Lung (tissue), 12 donors: Measurements from ENCODE around the gene PCCB. TPM values are rescaled to one million over a fixed set of nuclear protein-coding genes. Genes with fewer than 3 reads are reported as not detected.

Source experiments
- ATAC-seq: fragments of 200-7000 bp; cut with Tn5 transposase; one replicate; pipeline ENCODE4 v1.9.1; 2020; ENCODE audit warnings: moderate number of reproducible peaks; ENCODE audit not compliant: insufficient read depth, low FRiP score
- DNase-seq, 3 donors: peaks; one replicate each; pipeline ENCODE4 v3.0.0-alpha.2; 2013 to 2017
- H3K27ac ChIP-seq, 2 donors: one replicate each; pipeline ENCODE4 v1.5.1; 2013; ENCODE audit warnings: mild to moderate bottlenecking in 2 of 2, moderate library complexity in 2 of 2, control low read depth in 1 of 2, inconsistent platforms in 1 of 2, low read depth in 1 of 2, low read length in 1 of 2
- H3K27me3 ChIP-seq, 3 donors: one replicate each; pipeline ENCODE4 v1.5.1; 2013; ENCODE audit warnings: low read length in 2 of 3; ENCODE audit not compliant: control insufficient read depth in 3 of 3, insufficient read depth in 3 of 3
- H3K36me3 ChIP-seq, 4 donors: one replicate each; pipeline ENCODE4 v1.5.1; 2013; ENCODE audit warnings: low read length in 4 of 4, mild to moderate bottlenecking in 1 of 4, moderate library complexity in 1 of 4; ENCODE audit not compliant: control insufficient read depth in 4 of 4, insufficient read depth in 4 of 4
- H3K4me1 ChIP-seq, 5 donors: one replicate each; pipeline ENCODE4 v1.5.1; 2013; ENCODE audit warnings: low read length in 5 of 5, mild to moderate bottlenecking in 2 of 5, moderate library complexity in 1 of 5; ENCODE audit not compliant: control insufficient read depth in 5 of 5, insufficient read depth in 5 of 5
- H3K4me3 ChIP-seq: one replicate; pipeline ENCODE4 v1.5.1; 2013; ENCODE audit warnings: mild to moderate bottlenecking, control low read depth, moderate library complexity
- H3K9ac ChIP-seq, 2 donors: one replicate each; pipeline ENCODE4 v1.5.1; 2013; ENCODE audit warnings: low read length in 2 of 2, control low read depth in 1 of 2; ENCODE audit not compliant: insufficient read depth in 1 of 2
- H3K9me3 ChIP-seq, 4 donors: one replicate each; pipeline ENCODE4 v1.5.1; 2013; ENCODE audit warnings: low read length in 3 of 4, mild to moderate bottlenecking in 1 of 4, moderate library complexity in 1 of 4; ENCODE audit not compliant: control insufficient read depth in 4 of 4, insufficient read depth in 3 of 4
- WGBS, 2 donors: extraction: QIAGEN DNeasy Blood & Tissue Kit; methylation state at CpG; one replicate each; pipeline ENCODE4 v1.1.7; 2013; 5-methylcytosine and 5-hydroxymethylcytosine counted together
- polyA plus RNA-seq, 2 donors: library from polyadenylated mRNA; stranded (reverse); fragments of 200-250 nt; gene quantifications; one replicate each; pipeline ENCODE4 v1.2.1, GENCODE V29; 2013
- total RNA-seq, 2 donors: library from RNA; depleted of rRNA in 1 of 2; stranded (reverse); fragments of >200 nt in 1 of 2; gene quantifications; one replicate each; pipeline ENCODE4 v1.2.1, GENCODE V29; 2014 to 2021
- TF ChIP-seq, protein P1 (sequence below): IDR thresholded peaks from 2 replicates; pipeline ENCODE4 v1.5.1; 2012; ENCODE audit warnings: mild to moderate bottlenecking; ENCODE audit errors: control extremely low read depth, extremely low read depth
- donor health status: control.
- donor health status: control.
- donor health status: Bipolar disorder and iron deficiency.
- donor health status: healthy.
- donor health status: DM: yes; HTN: yes; CAD: no.

The PCCB gene
- total and polyA plus RNA-seq, 4 donors, result 23.0 to 39.9 (median 29.3) TPM

DNA sequence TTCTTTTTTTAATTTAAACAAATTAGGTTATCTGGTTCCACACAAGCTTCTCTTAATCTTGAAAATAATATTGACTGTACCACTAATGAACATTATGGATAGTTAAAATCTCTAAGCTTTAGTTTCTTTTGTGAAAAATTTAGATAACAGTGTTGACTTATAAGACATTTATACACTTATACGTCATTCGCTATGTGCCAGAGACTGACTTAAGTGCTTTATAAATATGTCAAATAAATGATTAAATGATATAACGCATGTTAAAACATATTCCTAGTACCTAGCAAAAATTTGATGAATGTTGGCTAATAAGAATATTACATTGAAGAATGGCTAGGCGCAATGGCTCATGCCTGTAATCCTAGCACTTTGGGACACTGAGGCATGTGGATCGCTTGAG is 96.3 kb downstream of the PCCB start:
- TF ChIP-seq, protein P1, sequence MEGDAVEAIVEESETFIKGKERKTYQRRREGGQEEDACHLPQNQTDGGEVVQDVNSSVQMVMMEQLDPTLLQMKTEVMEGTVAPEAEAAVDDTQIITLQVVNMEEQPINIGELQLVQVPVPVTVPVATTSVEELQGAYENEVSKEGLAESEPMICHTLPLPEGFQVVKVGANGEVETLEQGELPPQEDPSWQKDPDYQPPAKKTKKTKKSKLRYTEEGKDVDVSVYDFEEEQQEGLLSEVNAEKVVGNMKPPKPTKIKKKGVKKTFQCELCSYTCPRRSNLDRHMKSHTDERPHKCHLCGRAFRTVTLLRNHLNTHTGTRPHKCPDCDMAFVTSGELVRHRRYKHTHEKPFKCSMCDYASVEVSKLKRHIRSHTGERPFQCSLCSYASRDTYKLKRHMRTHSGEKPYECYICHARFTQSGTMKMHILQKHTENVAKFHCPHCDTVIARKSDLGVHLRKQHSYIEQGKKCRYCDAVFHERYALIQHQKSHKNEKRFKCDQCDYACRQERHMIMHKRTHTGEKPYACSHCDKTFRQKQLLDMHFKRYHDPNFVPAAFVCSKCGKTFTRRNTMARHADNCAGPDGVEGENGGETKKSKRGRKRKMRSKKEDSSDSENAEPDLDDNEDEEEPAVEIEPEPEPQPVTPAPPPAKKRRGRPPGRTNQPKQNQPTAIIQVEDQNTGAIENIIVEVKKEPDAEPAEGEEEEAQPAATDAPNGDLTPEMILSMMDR, result no peak
- Histone ChIP-seq H3K27me3 (no peaks in the 10 kb centered on the region), H3K4me1 (peaks cover 0 to 12% (median 5%) of the 10 kb centered on the region in 5 donors), H3K27ac (no peak overlapping the region), H3K4me3 (no peak overlapping the region), H3K36me3 (peaks cover 5 to 19% (median 7%) of the 10 kb centered on the region in 4 donors), H3K9ac (no peak overlapping the region), H3K9me3 (no peaks in the 10 kb centered on the region)
- ATAC-seq (no peak), DNase-seq (no peak)
- 86 to 91% methylated on average over 5 of the region's 5 CpGs for WGBS, 2 donors

DNA sequence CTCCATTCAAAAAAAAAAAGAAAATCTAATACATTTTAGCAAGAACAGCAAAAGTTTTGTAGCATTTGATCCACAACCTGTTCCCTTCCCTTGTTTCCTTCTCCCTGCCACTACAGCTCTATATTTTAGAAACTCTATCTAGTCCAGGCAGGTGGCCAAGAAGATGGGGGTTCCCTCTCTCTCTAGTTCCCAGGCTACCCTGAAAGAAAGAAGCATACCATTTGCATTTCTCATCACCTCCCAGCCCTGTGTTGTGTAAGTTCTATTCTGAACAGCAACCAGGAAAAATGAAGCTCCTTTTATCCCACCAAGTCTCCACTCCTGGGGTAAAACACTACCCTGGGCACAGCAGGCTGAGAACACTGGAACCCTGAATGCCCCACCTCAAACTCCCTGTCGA is 100.0 kb downstream of the PCCB start:
- Histone ChIP-seq H3K27ac (peak overlapping the region in 1 of 2 donors; percentile 26), H3K4me1 (peaks cover 0 to 15% (median 3%) of the 10 kb centered on the region in 5 donors), H3K9ac (no peak overlapping the region), H3K36me3 (peaks cover 0 to 9% (median 4%) of the 10 kb centered on the region in 4 donors), H3K9me3 (no peaks in the 10 kb centered on the region), H3K4me3 (no peak overlapping the region), H3K27me3 (no peaks in the 10 kb centered on the region)
- DNase-seq (peak; percentile 19 to 67 (median 35)), ATAC-seq (peak; percentile 53)
- WGBS, 2 donors, result 82 to 91% methylated on average over 1 of the region's 1 CpG
- TF ChIP-seq, protein P1, result no peak

- Histone ChIP-seq H3K9me3 (no peaks in the 10 kb centered on the region), H3K27me3 (no peaks in the 10 kb centered on the region), H3K36me3 (peaks cover 0 to 9% (median 6%) of the 10 kb centered on the region in 4 donors), H3K4me1 (peaks cover 0 to 15% (median 3%) of the 10 kb centered on the region in 5 donors), H3K27ac (peak overlapping the region in 1 of 2 donors; percentile 26), H3K9ac (no peak overlapping the region), H3K4me3 (no peak overlapping the region)
- WGBS, 2 donors, result 88 to 90% methylated on average over 2 of the region's 2 CpGs
- DNase-seq, result peak; percentile 48 to 83 (median 49)
- ATAC-seq, result no peak
- TF ChIP-seq, protein P1, result no peak
Observed at GRCh38 chr3:136350557-136350956, 100.4 kb downstream of the PCCB start.

DNA sequence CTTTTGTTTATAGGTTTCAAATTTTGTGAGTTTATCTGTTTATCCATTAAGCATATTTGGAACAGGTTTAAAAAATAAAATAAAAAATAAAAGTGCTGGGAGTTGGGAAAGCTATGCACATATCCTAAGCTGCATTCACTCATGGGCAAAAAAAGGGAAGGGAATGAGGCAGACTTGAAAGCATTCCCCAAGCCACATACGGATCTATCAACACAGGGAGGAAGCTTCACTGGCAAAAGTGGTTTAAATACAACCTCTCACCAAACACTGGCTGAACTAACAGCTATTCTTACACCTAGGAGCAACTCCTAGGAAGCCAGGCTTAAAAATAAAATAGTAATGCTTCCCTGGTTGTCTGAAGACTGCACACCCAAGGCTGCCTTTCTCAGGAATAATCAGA is 101.2 kb downstream of the PCCB start:
- H3K27me3 ChIP-seq, result no peaks in the 10 kb centered on the region
- 69 to 80% methylated on average over 1 of the region's 1 CpG for WGBS, 2 donors
- peaks cover 0 to 3% (median 0%) of the 10 kb centered on the region in 4 donors for H3K9me3 ChIP-seq
- no peak overlapping the region for H3K27ac ChIP-seq
- H3K4me1 ChIP-seq, result peaks cover 0 to 15% (median 3%) of the 10 kb centered on the region in 5 donors
- TF ChIP-seq, protein P1, result no peak
- ATAC-seq, result no peak
- DNase-seq, result peak in 1 of 3 donors; percentile 27
- H3K9ac ChIP-seq, result no peak overlapping the region
- no peak overlapping the region for H3K4me3 ChIP-seq
- H3K36me3 ChIP-seq, result peaks cover 3 to 14% (median 11%) of the 10 kb centered on the region in 4 donors
